Fibroblast of the aortic adventitia (primary cell): ENCODE results near the gene NNT. TPM values are rescaled to one million over a fixed set of nuclear protein-coding genes. Genes with fewer than 3 reads are reported as not detected.
A peak's percentile ranks its signal among the peaks of the same experiment; 100 is the strongest.

ENCODE experiments used
- DNase-seq: peaks from one replicate; pipeline ENCODE4 v3.0.0-alpha.2; 2010; ENCODE audit warnings: low read depth
- H3K4me3 ChIP-seq: 2 replicates; pipeline ENCODE4 v1.5.1; 2011; ENCODE audit warnings: low read depth, mild to moderate bottlenecking, control low read depth, low read length, moderate library complexity
- total RNA-seq: library from RNA; depleted of rRNA; stranded (reverse); fragments of >200 nt; gene quantifications from 2 replicates; pipeline ENCODE4 v1.2.3, GENCODE V29; 2012; ENCODE audit warnings: low replicate concordance
- TF ChIP-seq, protein P1 (sequence below): IDR thresholded peaks from 2 replicates; pipeline ENCODE4 v1.5.1; 2011; ENCODE audit warnings: mild to moderate bottlenecking, low read length, control low read depth, inconsistent platforms; ENCODE audit not compliant: insufficient read depth

NNT gene
- total RNA-seq, 1 donor, result 80.3 TPM

DNA sequence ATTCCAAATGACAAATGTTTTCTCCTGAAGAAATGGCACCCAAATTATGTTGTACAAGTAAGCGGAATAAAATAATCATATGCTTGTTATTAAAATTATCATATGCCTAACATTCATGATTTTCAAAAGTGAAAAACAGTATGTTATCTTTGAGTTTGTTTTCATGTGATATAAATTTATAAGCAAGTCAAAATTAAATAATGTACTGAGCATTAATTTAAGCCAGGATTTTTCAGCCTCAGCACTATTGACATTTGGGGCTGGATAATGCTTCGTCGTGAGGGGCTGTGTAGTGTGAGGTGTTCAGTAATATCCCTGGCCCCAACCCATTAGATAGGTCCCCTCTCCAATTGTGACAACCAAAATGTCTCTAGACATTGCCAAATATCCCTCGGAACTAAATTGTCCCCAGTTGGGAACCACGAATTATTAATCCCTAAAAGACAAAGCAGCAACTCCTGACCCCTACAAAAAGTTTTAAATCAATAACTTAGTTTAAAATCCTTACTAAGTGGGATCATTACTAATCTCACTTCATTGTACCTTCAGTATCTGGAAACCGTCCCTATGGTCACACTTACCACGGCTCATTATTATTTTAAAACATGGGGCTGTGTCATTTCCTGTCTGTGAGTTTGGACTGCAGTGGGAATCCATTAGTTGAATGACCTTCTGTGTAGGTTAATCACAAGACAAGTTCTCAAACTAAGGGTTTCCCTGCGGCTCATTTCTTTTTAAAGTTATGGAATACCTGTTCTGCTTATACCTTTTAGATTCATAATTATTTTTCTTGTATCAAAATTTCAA is 1.3 kb upstream of the NNT start:
- TF ChIP-seq, protein P1, sequence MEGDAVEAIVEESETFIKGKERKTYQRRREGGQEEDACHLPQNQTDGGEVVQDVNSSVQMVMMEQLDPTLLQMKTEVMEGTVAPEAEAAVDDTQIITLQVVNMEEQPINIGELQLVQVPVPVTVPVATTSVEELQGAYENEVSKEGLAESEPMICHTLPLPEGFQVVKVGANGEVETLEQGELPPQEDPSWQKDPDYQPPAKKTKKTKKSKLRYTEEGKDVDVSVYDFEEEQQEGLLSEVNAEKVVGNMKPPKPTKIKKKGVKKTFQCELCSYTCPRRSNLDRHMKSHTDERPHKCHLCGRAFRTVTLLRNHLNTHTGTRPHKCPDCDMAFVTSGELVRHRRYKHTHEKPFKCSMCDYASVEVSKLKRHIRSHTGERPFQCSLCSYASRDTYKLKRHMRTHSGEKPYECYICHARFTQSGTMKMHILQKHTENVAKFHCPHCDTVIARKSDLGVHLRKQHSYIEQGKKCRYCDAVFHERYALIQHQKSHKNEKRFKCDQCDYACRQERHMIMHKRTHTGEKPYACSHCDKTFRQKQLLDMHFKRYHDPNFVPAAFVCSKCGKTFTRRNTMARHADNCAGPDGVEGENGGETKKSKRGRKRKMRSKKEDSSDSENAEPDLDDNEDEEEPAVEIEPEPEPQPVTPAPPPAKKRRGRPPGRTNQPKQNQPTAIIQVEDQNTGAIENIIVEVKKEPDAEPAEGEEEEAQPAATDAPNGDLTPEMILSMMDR, result no peak
- peak; percentile 29 for DNase-seq
- H3K4me3 ChIP-seq, result peak overlapping the region; percentile 87

GRCh38 chr5:43603344-43604217 is 601 bp downstream of the NNT start:
- TF ChIP-seq, protein P1, result no peak
- DNase-seq, result peak; percentile 35
- H3K4me3 ChIP-seq, result peak overlapping the region; percentile 87

GRCh38 chr5:43604699-43605098 is 1.7 kb downstream of the NNT start:
- no peak overlapping the region for H3K4me3 ChIP-seq
- TF ChIP-seq, protein P1, result no peak

DNA sequence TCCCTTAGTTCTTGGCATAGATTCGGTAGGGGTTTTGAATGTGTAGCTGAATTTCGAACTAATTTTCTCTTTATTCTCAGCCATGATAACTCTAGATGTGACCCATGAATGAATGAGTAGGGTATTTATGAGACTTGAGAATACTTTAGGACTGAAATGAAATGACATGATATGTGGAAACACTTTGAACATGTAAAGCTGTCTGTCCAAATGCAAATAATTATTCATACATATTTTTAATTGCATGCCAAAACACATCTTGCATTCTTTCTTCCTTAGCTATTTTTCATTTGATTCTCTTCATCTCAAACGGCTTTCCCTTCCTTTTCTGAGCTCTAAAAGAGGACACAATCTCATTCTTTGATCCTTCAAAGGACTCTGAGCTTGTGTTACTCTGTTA is 3.4 kb downstream of the NNT start:
- no peak overlapping the region for H3K4me3 ChIP-seq
- TF ChIP-seq, protein P1, result no peak

More at GRCh38 chr5:43604699-43605098, 1.7 kb downstream of the NNT start:
- DNase-seq, result no peak

GRCh38 chr5:43608406-43608805 is 5.4 kb downstream of the NNT start:
- TF ChIP-seq, protein P1, result no peak
- no peak overlapping the region for H3K4me3 ChIP-seq
- peak; percentile 16 for DNase-seq

More for the DNA sequence above, 3.4 kb downstream of the NNT start:
- no peak for DNase-seq

DNA sequence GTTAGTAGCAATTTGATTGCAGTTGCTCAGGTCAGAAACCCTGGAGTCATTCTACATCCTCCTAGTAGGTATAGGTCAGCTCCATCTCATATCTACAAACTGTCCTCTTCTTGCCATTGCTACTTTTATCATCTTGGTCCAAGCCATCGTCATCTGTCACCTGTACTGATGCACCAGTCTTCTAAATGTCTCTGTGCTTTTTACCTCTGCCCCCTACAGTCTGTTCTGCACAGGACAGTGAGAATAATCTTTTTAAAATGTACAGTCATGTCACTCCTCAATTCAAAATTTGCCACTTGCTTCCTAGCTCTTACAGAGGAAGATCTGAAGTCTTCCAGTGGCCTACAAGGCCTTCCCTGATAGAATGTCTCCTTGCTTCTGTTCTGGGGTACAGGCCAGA is 6.8 kb downstream of the NNT start:
- DNase-seq, result no peak
- no peak overlapping the region for H3K4me3 ChIP-seq
- TF ChIP-seq, protein P1, result peak; percentile 19
